Fibroblast of the aortic adventitia (primary cell): ENCODE data around the gene WNT9A. TPM values are rescaled to one million over a fixed set of nuclear protein-coding genes. Genes with fewer than 3 reads are reported as not detected.

Source experiments
- DNase-seq: peaks from one replicate; pipeline ENCODE4 v3.0.0-alpha.2; 2010; ENCODE audit warnings: low read depth
- H3K4me3 ChIP-seq: 2 replicates; pipeline ENCODE4 v1.5.1; 2011; ENCODE audit warnings: low read depth, mild to moderate bottlenecking, control low read depth, low read length, moderate library complexity
- total RNA-seq: library from RNA; depleted of rRNA; stranded (reverse); fragments of >200 nt; gene quantifications from 2 replicates; pipeline ENCODE4 v1.2.3, GENCODE V29; 2012; ENCODE audit warnings: low replicate concordance
- TF ChIP-seq, protein P1 (sequence below): IDR thresholded peaks from 2 replicates; pipeline ENCODE4 v1.5.1; 2011; ENCODE audit warnings: mild to moderate bottlenecking, low read length, control low read depth, inconsistent platforms; ENCODE audit not compliant: insufficient read depth

Gene WNT9A
- total RNA-seq, 1 donor, result 0.99 TPM

DNA sequence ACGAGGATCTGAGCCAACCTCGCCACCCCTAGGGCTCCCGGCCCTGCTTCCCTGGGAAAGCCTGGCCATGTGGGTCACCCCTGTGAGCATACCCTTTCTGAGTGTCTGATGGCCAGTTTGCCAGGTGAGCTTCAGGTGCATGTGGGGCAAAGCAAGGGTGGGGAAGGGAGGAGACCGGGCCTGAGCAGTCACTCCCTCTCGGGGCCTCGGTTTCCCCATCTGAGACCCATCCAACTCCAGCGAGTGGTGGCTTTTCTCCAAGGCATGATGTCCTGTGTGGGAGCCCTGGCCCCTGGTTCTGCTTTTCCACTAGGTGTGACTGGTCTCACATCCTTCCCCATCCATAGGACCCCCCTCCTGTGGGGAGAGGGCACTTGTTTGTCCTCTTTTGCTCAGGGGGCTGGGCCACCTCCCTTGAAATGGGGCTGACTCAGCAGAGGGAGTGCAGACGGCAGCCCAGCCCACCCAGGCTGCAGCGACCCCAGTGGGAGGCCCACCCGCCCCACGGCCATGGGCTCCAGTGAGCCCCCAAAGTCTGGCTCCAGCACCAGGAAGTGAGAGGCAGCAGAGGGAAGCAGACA, 1.7 kb upstream of the WNT9A start:
- no peak for DNase-seq

DNA sequence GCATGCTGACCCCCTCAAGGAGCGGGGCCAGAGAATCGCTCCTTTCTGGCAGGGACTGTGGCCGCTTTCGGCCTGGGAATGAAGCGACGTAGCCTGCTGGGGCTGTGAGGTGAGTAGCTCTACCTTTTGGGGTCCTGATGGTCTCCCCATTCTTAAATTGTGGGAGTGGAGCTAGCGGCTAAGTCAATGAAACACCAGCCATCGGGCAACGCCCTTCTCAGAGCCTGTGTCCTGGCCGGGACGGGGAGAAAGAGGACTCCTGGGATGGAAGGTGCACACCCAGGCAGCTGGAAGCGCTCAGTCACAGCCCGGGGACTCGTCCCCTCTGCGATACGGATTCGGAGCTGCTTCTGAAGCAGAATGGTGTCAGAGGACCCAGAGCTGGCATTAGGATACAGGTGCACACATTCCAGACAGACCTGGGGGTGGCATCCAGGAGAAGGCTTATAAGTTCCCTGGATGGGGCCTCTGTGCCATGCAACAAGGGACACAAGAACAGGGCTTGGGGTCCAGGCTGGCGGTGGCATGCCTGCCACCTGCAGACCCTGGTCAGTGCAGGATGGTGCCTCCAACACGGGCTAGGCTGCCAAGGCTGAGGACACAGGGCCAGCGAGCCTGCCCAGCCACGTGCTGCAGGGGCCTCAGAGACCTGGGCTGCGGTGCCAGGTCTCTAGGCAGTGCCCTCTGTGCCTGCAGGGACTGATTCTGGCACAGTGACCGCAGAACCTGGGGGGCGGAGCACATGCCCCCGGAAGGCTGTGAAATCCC, 945 bp upstream of the WNT9A start:
- TF ChIP-seq, protein P1, sequence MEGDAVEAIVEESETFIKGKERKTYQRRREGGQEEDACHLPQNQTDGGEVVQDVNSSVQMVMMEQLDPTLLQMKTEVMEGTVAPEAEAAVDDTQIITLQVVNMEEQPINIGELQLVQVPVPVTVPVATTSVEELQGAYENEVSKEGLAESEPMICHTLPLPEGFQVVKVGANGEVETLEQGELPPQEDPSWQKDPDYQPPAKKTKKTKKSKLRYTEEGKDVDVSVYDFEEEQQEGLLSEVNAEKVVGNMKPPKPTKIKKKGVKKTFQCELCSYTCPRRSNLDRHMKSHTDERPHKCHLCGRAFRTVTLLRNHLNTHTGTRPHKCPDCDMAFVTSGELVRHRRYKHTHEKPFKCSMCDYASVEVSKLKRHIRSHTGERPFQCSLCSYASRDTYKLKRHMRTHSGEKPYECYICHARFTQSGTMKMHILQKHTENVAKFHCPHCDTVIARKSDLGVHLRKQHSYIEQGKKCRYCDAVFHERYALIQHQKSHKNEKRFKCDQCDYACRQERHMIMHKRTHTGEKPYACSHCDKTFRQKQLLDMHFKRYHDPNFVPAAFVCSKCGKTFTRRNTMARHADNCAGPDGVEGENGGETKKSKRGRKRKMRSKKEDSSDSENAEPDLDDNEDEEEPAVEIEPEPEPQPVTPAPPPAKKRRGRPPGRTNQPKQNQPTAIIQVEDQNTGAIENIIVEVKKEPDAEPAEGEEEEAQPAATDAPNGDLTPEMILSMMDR, result no peak
- peak overlapping the region; percentile 73 for H3K4me3 ChIP-seq
- no peak for DNase-seq

More for the DNA sequence above, 1.7 kb upstream of the WNT9A start:
- TF ChIP-seq, protein P1, result no peak
- no peak overlapping the region for H3K4me3 ChIP-seq

DNA sequence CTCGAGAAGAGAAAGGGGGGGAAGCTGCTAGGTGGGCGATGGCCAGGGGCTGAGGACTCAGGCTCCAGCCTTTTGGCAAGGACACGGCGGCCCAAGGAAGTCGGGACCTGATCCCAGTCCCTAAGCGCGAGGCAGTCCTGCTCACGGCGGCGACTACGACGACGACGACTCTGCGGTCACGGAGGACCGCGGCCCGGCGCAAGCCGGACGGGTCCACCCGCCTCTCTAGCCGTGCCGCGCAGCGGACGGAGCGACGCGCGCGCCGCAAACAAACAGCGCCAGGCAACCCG, 401 bp downstream of the WNT9A start:
- peak overlapping the region; percentile 69 for H3K4me3 ChIP-seq
- DNase-seq, result no peak
- TF ChIP-seq, protein P1, result no peak

- H3K4me3 ChIP-seq, result peak overlapping the region; percentile 69
- TF ChIP-seq, protein P1, result peak; percentile 57
- DNase-seq, result peak; percentile 63
Measured at GRCh38 chr1:227946624-227947385, 927 bp downstream of the WNT9A start.

GRCh38 chr1:227945891-227946623, 1.7 kb downstream of the WNT9A start:
- peak overlapping the region; percentile 69 for H3K4me3 ChIP-seq
- TF ChIP-seq, protein P1, result no peak
- DNase-seq, result peak; percentile 74
